OCI-LY7 (cell line): ENCODE measurements around the gene IPCEF1. TPM values are rescaled to one million over a fixed set of nuclear protein-coding genes. Genes with fewer than 3 reads are reported as not detected.

Experiments
- BruUV-seq: library from RNA; stranded (reverse); fragments of 400-500 nt; replicated peaks from 2 replicates; lab custom pipeline; 2021; lab: Mats Ljungman, UMichigan
- CTCF ChIA-PET: fragments of 300-600 bp; sonication (Branson Sonifier 250); formaldehyde crosslinking; loops from one replicate; lab custom pipeline; 2022; ENCODE audit warnings: antibody characterized with exemption; ENCODE audit not compliant: unreplicated experiment; lab: Charles Lee
- POLR2A ChIA-PET: fragments of 300-600 bp; sonication (Branson Sonifier 250); formaldehyde crosslinking; loops from one replicate; lab custom pipeline; 2022; ENCODE audit warnings: antibody characterized with exemption; lab: Charles Lee
- DNase-seq: peaks from one replicate; pipeline ENCODE4 v3.0.0-alpha.2; 2015; ENCODE audit warnings: low spot score
- H2AFZ ChIP-seq: fragments of 200-600 bp; sonication (generic), shearing (Covaris generic); 2 replicates; pipeline ENCODE4 v1.6.1; 2014; ENCODE audit warnings: mild to moderate bottlenecking, antibody characterized with exemption, low read length, moderate library complexity
- H3K27ac ChIP-seq: fragments of 200-600 bp; sonication (generic); 2 replicates; pipeline ENCODE4 v1.5.1; 2014; ENCODE audit warnings: mixed run types, low read depth, mild to moderate bottlenecking, moderate library complexity, low read length, inconsistent platforms; ENCODE audit not compliant: poor library complexity, severe bottlenecking
- H3K36me3 ChIP-seq: fragments of 200-600 bp; sonication (generic); 2 replicates; pipeline ENCODE4 v1.6.1; 2014; ENCODE audit warnings: mild to moderate bottlenecking, antibody characterized with exemption, low read length, moderate library complexity, mixed read lengths; ENCODE audit not compliant: insufficient read depth
- H3K4me1 ChIP-seq: fragments of 200-600 bp; sonication (generic); 2 replicates; pipeline ENCODE4 v1.5.1; 2014; ENCODE audit warnings: mild to moderate bottlenecking, low read length; ENCODE audit not compliant: insufficient read depth, poor library complexity, severe bottlenecking
- H3K4me2 ChIP-seq: fragments of 200-600 bp; sonication (generic); 2 replicates; pipeline ENCODE4 v1.6.1; 2014; ENCODE audit warnings: mild to moderate bottlenecking, low read length
- H3K4me3 ChIP-seq: fragments of 200-600 bp; sonication (generic); 2 replicates; pipeline ENCODE4 v1.5.1; 2014; ENCODE audit warnings: mild to moderate bottlenecking, low read depth, low read length; ENCODE audit not compliant: poor library complexity, severe bottlenecking
- H3K79me2 ChIP-seq: fragments of 200-600 bp; sonication (generic); 2 replicates; pipeline ENCODE4 v1.6.1; 2016; ENCODE audit warnings: low read depth, mild to moderate bottlenecking, low read length, moderate library complexity, mixed read lengths; ENCODE audit not compliant: insufficient read depth
- H3K9me2 ChIP-seq: fragments of 200-600 bp; sonication (generic); 2 replicates; pipeline ENCODE4 v1.6.1; 2016; ENCODE audit warnings: mild to moderate bottlenecking, low read length, mixed read lengths; ENCODE audit not compliant: insufficient read depth
- H3K9me3 ChIP-seq: fragments of 200-600 bp; sonication (generic); 2 replicates; pipeline ENCODE4 v1.6.1; 2014; ENCODE audit warnings: mild to moderate bottlenecking, mixed run types, low read length, mixed read lengths
- H4K20me1 ChIP-seq: fragments of 200-600 bp; sonication (generic); 2 replicates; pipeline ENCODE4 v1.6.1; 2014; ENCODE audit warnings: mild to moderate bottlenecking, antibody characterized with exemption, low read length, moderate library complexity, mixed read lengths; ENCODE audit not compliant: insufficient read depth
- EZH2phosphoT487 ChIP-seq: fragments of 200-600 bp; sonication (generic); IDR thresholded peaks from 2 replicates; pipeline ENCODE4 v1.6.1; 2018; ENCODE audit warnings: low read depth, borderline replicate concordance, mild to moderate bottlenecking, mixed run types, antibody characterized with exemption, low read length, moderate library complexity, mixed read lengths
- intact Hi-C: fragments of 100-400 bp; cut with micrococcal nuclease; formaldehyde crosslinking; loops from one replicate; pipeline ENCODE4 v1.10.0; 2022; ENCODE audit not compliant: unreplicated experiment
- total RNA-seq, 2 experiments: library from RNA; depleted of rRNA in 1 of 2; stranded (reverse); fragments of >200 nt in 1 of 2; shearing (Covaris generic) in 1 of 2; gene quantifications; 2 replicates each; pipeline ENCODE4 v1.2.3, GENCODE V29; 2014 to 2022
- TF ChIP-seq, protein P1 (sequence below): fragments of 200-600 bp; sonication (generic); conservative IDR thresholded peaks from 2 replicates; pipeline ENCODE4 v1.5.1; 2014; ENCODE audit warnings: mild to moderate bottlenecking, antibody characterized with exemption, low read length, moderate library complexity, mixed read lengths

The IPCEF1 gene
- total RNA-seq, 2 experiments from 2014 or later, result not detected

DNA sequence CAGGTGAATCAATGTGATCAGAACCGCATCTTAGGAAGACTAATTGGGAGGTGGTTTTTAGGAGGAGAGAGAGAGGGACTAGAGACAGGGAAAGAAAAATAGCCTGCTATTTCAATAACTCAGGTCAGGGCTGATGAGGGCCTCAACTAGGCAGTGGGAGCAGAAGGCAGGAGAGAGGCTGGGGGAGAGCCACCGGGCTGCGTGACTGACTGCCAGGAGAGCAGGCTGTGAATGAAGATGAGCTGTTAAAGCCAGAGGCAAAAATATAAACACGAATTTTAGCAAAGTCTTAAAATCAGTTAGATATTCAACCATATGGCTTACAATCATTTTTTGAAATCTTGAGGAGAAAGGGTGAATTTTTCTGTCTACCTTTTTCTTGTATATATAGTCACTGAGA lies 149.6 kb downstream of the IPCEF1 start:
- no peak for TF ChIP-seq EZH2phosphoT487
- TF ChIP-seq, protein P1, sequence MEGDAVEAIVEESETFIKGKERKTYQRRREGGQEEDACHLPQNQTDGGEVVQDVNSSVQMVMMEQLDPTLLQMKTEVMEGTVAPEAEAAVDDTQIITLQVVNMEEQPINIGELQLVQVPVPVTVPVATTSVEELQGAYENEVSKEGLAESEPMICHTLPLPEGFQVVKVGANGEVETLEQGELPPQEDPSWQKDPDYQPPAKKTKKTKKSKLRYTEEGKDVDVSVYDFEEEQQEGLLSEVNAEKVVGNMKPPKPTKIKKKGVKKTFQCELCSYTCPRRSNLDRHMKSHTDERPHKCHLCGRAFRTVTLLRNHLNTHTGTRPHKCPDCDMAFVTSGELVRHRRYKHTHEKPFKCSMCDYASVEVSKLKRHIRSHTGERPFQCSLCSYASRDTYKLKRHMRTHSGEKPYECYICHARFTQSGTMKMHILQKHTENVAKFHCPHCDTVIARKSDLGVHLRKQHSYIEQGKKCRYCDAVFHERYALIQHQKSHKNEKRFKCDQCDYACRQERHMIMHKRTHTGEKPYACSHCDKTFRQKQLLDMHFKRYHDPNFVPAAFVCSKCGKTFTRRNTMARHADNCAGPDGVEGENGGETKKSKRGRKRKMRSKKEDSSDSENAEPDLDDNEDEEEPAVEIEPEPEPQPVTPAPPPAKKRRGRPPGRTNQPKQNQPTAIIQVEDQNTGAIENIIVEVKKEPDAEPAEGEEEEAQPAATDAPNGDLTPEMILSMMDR, result no peak
- Histone ChIP-seq H3K4me2 (no peak overlapping the region), H2AFZ (no peak overlapping the region), H4K20me1 (no peaks in the 10 kb centered on the region), H3K79me2 (no peaks in the 10 kb centered on the region), H3K9me3 (no peaks in the 10 kb centered on the region), H3K27ac (no peak overlapping the region), H3K36me3 (no peaks in the 10 kb centered on the region), H3K9me2 (no peaks in the 10 kb centered on the region; the same call in 1 of the 2 replicates), H3K4me3 (no peak overlapping the region), H3K4me1 (no peaks in the 10 kb centered on the region)
- ChIA-PET CTCF (no interaction called here), POLR2A (no interaction called here)
- intact Hi-C loops, result no loop called here
- no peak for DNase-seq
- BruUV-seq, result no TSS peak

DNA sequence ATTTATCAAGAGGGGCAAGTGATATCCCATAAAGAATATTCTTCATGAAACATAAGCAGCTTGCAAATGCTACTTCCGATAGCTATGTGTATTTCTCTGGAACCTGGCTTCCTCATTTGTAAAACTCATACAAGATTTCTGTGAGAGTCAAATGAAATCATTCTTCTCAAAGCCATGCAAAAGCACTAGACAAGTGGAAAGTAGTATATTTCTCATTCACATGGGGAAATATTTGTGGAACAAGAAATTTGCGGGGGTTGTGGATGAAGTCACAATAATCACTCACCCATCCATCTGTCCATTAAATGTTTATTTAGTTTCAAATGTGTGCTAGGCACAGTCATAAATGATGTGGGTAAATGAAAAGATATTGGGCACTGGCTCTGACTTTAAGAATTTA lies 150.5 kb downstream of the IPCEF1 start:
- intact Hi-C loops, result no loop called here
- H3K4me2 ChIP-seq, result no peak overlapping the region
- H3K4me1 ChIP-seq, result no peaks in the 10 kb centered on the region
- no peaks in the 10 kb centered on the region for H3K9me3 ChIP-seq
- H3K9me2 ChIP-seq, result no peaks in the 10 kb centered on the region; the same call in 1 of the 2 replicates
- no TSS peak for BruUV-seq
- no peak overlapping the region for H2AFZ ChIP-seq
- H3K27ac ChIP-seq, result no peak overlapping the region
- ChIA-PET POLR2A (interaction anchor here (0.7 kb wide), 1 partner anchor 392 kb away, joined by 3 read pairs; no protein-coding TSS in a partner anchor), CTCF (no interaction called here)
- no peaks in the 10 kb centered on the region for H3K36me3 ChIP-seq
- no peaks in the 10 kb centered on the region for H4K20me1 ChIP-seq
- DNase-seq, result no peak
- TF ChIP-seq, protein P1, result no peak
- no peak for TF ChIP-seq EZH2phosphoT487
- H3K79me2 ChIP-seq, result no peaks in the 10 kb centered on the region
- H3K4me3 ChIP-seq, result no peak overlapping the region

DNA sequence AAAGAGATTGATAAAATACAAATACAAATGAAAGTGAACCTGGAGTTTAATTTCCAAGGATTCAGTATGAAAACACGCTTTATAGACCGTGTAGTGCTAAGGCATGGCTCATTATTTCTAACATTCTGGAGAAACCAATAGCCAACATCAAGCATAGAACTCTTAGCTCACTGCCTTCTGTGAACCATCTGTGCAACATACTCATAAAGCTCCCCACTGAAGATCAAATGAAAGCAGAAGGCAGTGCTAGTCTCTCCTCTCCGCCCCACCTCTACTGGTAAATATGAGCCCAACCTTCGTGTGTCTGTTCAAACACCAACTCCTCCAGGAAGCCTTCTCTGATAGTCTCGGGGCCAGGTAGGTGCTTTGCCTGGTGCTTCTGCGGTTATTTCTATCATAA lies 153.6 kb downstream of the IPCEF1 start:
- Histone ChIP-seq H3K4me1 (no peaks in the 10 kb centered on the region), H2AFZ (no peak overlapping the region), H3K27ac (no peak overlapping the region), H3K79me2 (no peaks in the 10 kb centered on the region), H3K4me3 (no peak overlapping the region), H3K9me3 (no peaks in the 10 kb centered on the region), H3K4me2 (no peak overlapping the region), H3K9me2 (no peaks in the 10 kb centered on the region; the same call in 1 of the 2 replicates), H4K20me1 (no peaks in the 10 kb centered on the region), H3K36me3 (no peaks in the 10 kb centered on the region)
- DNase-seq, result no peak
- BruUV-seq, result no TSS peak
- TF ChIP-seq, protein P1, result no peak
- no peak for TF ChIP-seq EZH2phosphoT487
- intact Hi-C loops, result no loop called here
- CTCF ChIA-PET, result no interaction called here
- POLR2A ChIA-PET, result no interaction called here
